ENCODE data around the gene BANF2. TPM values are rescaled to one million over a fixed set of nuclear protein-coding genes. Genes with fewer than 3 reads are reported as not detected.

BANF2 gene
- total RNA-seq, 1 experiment from 2014 or later: not detected

GRCh38 chr20:17715075-17715474, 15.3 kb downstream of the BANF2 start:
- peaks cover 9% of the 10 kb centered on the region for H3K4me1 ChIP-seq (ENCODE audit: insufficient read depth, low read length, poor library complexity, severe bottlenecking)
- intact Hi-C loops (cut with micrococcal nuclease; ENCODE audit: unreplicated experiment): no loop called here
- DNase-seq (ENCODE audit: low spot score): no peak
- no peaks in the 10 kb centered on the region for H3K9me3 ChIP-seq (ENCODE audit: low read depth, low read length, poor library complexity, severe bottlenecking)
- POLR2A ChIA-PET (ENCODE audit: low non-redundant PET): no interaction called here
- CTCF ChIA-PET: no interaction called here
- H3K27me3 ChIP-seq (replicated peaks; ENCODE audit: insufficient read depth, low read depth, low read length, poor library complexity): no peaks in the 10 kb centered on the region
- no TSS peak for BruUV-seq (replicated peaks)
- TF ChIP-seq EZH2 (IDR thresholded peaks at IDR 0.05; ENCODE audit: borderline replicate concordance, low read depth, low read length, poor library complexity, severe bottlenecking) (no peak), CTCF (conservative IDR thresholded peaks at IDR 0.05; ENCODE audit: low read depth, low read length) (no peak)
- no peak overlapping the region for H3K4me3 ChIP-seq (ENCODE audit: low read depth, low read length, poor library complexity, severe bottlenecking)
- H3K36me3 ChIP-seq (ENCODE audit: insufficient read depth, low read length, poor library complexity, severe bottlenecking): no peaks in the 10 kb centered on the region
- no peak overlapping the region for H3K27ac ChIP-seq (ENCODE audit: low read depth, low read length, poor library complexity, severe bottlenecking)

- DNase-seq (ENCODE audit: low spot score): no peak
- no peak for TF ChIP-seq CTCF (conservative IDR thresholded peaks at IDR 0.05; ENCODE audit: low read depth, low read length)
- no peak for TF ChIP-seq EZH2 (IDR thresholded peaks at IDR 0.05; ENCODE audit: borderline replicate concordance, low read depth, low read length, poor library complexity, severe bottlenecking)
- H3K36me3 ChIP-seq (ENCODE audit: insufficient read depth, low read length, poor library complexity, severe bottlenecking): no peaks in the 10 kb centered on the region
- H3K27ac ChIP-seq (ENCODE audit: low read depth, low read length, poor library complexity, severe bottlenecking): no peak overlapping the region
- ChIA-PET POLR2A (ENCODE audit: low non-redundant PET) (no interaction called here), CTCF (no interaction called here)
- BruUV-seq (replicated peaks): no TSS peak
- H3K4me3 ChIP-seq (ENCODE audit: low read depth, low read length, poor library complexity, severe bottlenecking): no peak overlapping the region
- H3K4me1 ChIP-seq (ENCODE audit: insufficient read depth, low read length, poor library complexity, severe bottlenecking): peaks cover under 1% of the 10 kb centered on the region
- intact Hi-C loops (cut with micrococcal nuclease; ENCODE audit: unreplicated experiment): no loop called here
- no peaks in the 10 kb centered on the region for H3K27me3 ChIP-seq (replicated peaks; ENCODE audit: insufficient read depth, low read depth, low read length, poor library complexity)
- H3K9me3 ChIP-seq (ENCODE audit: low read depth, low read length, poor library complexity, severe bottlenecking): no peaks in the 10 kb centered on the region
These were observed 16.6 kb downstream of the BANF2 start for GRCh38 chr20:17716331-17716730.

- POLR2A ChIA-PET (ENCODE audit: low non-redundant PET): no interaction called here
- Histone ChIP-seq H3K27ac (ENCODE audit: low read depth, low read length, poor library complexity, severe bottlenecking) (no peak overlapping the region), H3K4me3 (ENCODE audit: low read depth, low read length, poor library complexity, severe bottlenecking) (no peak overlapping the region), H3K9me3 (ENCODE audit: low read depth, low read length, poor library complexity, severe bottlenecking) (no peaks in the 10 kb centered on the region), H3K4me1 (ENCODE audit: insufficient read depth, low read length, poor library complexity, severe bottlenecking) (no peaks in the 10 kb centered on the region), H3K36me3 (ENCODE audit: insufficient read depth, low read length, poor library complexity, severe bottlenecking) (no peaks in the 10 kb centered on the region), H3K27me3 (replicated peaks; ENCODE audit: insufficient read depth, low read depth, low read length, poor library complexity) (no peaks in the 10 kb centered on the region)
- CTCF ChIA-PET: no interaction called here
- intact Hi-C loops (cut with micrococcal nuclease; ENCODE audit: unreplicated experiment): no loop called here
- TF ChIP-seq CTCF (conservative IDR thresholded peaks at IDR 0.05; ENCODE audit: low read depth, low read length): no peak
- TF ChIP-seq EZH2 (IDR thresholded peaks at IDR 0.05; ENCODE audit: borderline replicate concordance, low read depth, low read length, poor library complexity, severe bottlenecking): no peak
- BruUV-seq (replicated peaks): no TSS peak
- no peak for DNase-seq (ENCODE audit: low spot score)
These were observed 21.0 kb downstream of the BANF2 start for GRCh38 chr20:17720755-17721154.
